Measurements from ENCODE around the gene DPP8.

- TF ChIP-seq, protein P1, sequence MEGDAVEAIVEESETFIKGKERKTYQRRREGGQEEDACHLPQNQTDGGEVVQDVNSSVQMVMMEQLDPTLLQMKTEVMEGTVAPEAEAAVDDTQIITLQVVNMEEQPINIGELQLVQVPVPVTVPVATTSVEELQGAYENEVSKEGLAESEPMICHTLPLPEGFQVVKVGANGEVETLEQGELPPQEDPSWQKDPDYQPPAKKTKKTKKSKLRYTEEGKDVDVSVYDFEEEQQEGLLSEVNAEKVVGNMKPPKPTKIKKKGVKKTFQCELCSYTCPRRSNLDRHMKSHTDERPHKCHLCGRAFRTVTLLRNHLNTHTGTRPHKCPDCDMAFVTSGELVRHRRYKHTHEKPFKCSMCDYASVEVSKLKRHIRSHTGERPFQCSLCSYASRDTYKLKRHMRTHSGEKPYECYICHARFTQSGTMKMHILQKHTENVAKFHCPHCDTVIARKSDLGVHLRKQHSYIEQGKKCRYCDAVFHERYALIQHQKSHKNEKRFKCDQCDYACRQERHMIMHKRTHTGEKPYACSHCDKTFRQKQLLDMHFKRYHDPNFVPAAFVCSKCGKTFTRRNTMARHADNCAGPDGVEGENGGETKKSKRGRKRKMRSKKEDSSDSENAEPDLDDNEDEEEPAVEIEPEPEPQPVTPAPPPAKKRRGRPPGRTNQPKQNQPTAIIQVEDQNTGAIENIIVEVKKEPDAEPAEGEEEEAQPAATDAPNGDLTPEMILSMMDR (IDR thresholded peaks at IDR 0.05): peak in 5 of 6 experiments; percentile 49 to 63 (median 55)
- no peak for TF ChIP-seq POLR2A (IDR thresholded peaks at IDR 0.05)
These were observed 116.5 kb downstream of the DPP8 start for GRCh38 chr15:65400760-65401610.

Data from esophagus squamous epithelium (tissue), 4 donors.